ENCODE data around the gene KLHL29. TPM values are rescaled to one million over a fixed set of nuclear protein-coding genes. Genes with fewer than 3 reads are reported as not detected.

The KLHL29 gene
- total and polyA plus RNA-seq, 2 donors (not counting 3 experiments of a cell fraction or from before 2014, with no cell fraction given) = 4.6 to 12.7 TPM

GRCh38 chr2:23375448-23375847 is 9.5 kb upstream of the KLHL29 start:
- H3K27me3 ChIP-seq (ENCODE audit: control insufficient read depth in 2 of 2, insufficient read depth in 2 of 2, low read length in 2 of 2) = peaks cover 0 to 5% of the 10 kb centered on the region in 2 experiments
- dilution Hi-C loops (cut with MboI; ENCODE audit: extremely low pct_ligation_motif_present, low sequenced_read_pairs) (no loop called here), intact Hi-C loops (cut with micrococcal nuclease) (no loop called here)
- H3K4me2 ChIP-seq (ENCODE audit: insufficient read depth, low read length) = no peak overlapping the region
- POLR2A ChIA-PET = no interaction called here
- BruUV-seq (replicated peaks) = no TSS peak
- peaks cover 2% of the 10 kb centered on the region for H3K4me1 ChIP-seq (ENCODE audit: control insufficient read depth, extremely low read depth, insufficient read depth, low read length)
- no peaks in the 10 kb centered on the region for H3K79me2 ChIP-seq (ENCODE audit: control insufficient read depth, insufficient read depth, low read length)
- H3K27ac ChIP-seq (ENCODE audit: insufficient read depth, low read depth, low read length) = no peak overlapping the region
- H3K36me3 ChIP-seq (ENCODE audit: control insufficient read depth in 2 of 2, extremely low read depth in 1 of 2, insufficient read depth in 2 of 2, low read length in 2 of 2) = no peaks in the 10 kb centered on the region
- no peak overlapping the region for H2AFZ ChIP-seq (ENCODE audit: low read depth, low read length)
- FAIRE-seq (peak; percentile 12), DNase-seq (ENCODE audit: low read depth, low spot score) (peak; percentile 22)
- H3K9ac ChIP-seq (replicated peaks; ENCODE audit: extremely low read depth, insufficient read depth, low read length) = no peak overlapping the region
- TF ChIP-seq POLR2A (IDR thresholded peaks at IDR 0.05; ENCODE audit: low read depth, low read length) (no peak), JUN (IDR thresholded peaks at IDR 0.05; ENCODE audit: borderline replicate concordance, insufficient read depth, insufficient read length, low read depth) (no peak), GATA2 (IDR thresholded peaks at IDR 0.05; ENCODE audit: insufficient read depth, insufficient read length, low read depth, low read length) (no peak), POLR2AphosphoS5 (IDR thresholded peaks at IDR 0.05; ENCODE audit: insufficient read depth, low read depth, low read length) (no peak), MYC (IDR thresholded peaks at IDR 0.05; ENCODE audit: low read depth, low read length) (no peak), EZH2 (IDR thresholded peaks at IDR 0.05; ENCODE audit: borderline replicate concordance, low read depth, low read length, severe bottlenecking) (no peak), FOS (IDR thresholded peaks at IDR 0.05; ENCODE audit: borderline replicate concordance, insufficient read depth, low read length) (no peak)
- TF ChIP-seq, protein P1, sequence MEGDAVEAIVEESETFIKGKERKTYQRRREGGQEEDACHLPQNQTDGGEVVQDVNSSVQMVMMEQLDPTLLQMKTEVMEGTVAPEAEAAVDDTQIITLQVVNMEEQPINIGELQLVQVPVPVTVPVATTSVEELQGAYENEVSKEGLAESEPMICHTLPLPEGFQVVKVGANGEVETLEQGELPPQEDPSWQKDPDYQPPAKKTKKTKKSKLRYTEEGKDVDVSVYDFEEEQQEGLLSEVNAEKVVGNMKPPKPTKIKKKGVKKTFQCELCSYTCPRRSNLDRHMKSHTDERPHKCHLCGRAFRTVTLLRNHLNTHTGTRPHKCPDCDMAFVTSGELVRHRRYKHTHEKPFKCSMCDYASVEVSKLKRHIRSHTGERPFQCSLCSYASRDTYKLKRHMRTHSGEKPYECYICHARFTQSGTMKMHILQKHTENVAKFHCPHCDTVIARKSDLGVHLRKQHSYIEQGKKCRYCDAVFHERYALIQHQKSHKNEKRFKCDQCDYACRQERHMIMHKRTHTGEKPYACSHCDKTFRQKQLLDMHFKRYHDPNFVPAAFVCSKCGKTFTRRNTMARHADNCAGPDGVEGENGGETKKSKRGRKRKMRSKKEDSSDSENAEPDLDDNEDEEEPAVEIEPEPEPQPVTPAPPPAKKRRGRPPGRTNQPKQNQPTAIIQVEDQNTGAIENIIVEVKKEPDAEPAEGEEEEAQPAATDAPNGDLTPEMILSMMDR (IDR thresholded peaks at IDR 0.05; ENCODE audit: extremely low read depth in 1 of 2, insufficient read depth in 1 of 2, low read depth in 1 of 2, low read length in 2 of 2) = no peak
- TF ChIP-seq, protein P2, sequence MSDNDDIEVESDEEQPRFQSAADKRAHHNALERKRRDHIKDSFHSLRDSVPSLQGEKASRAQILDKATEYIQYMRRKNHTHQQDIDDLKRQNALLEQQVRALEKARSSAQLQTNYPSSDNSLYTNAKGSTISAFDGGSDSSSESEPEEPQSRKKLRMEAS (IDR thresholded peaks at IDR 0.05; ENCODE audit: insufficient read depth, insufficient read length) = no peak
- H3K9me3 ChIP-seq (replicated peaks; ENCODE audit: control insufficient read depth, insufficient read depth, low read length) = no peaks in the 10 kb centered on the region
- H3K4me3 ChIP-seq (replicated peaks in 1 of 3; ENCODE audit: insufficient read depth in 1 of 3, low read depth in 1 of 3, low read length in 3 of 3) = no peak overlapping the region
- CTCF ChIA-PET = interaction anchor here (1.1 to 1.7 kb wide), 3 partner anchors 11 to 29 kb away, joined by 4 to 6 read pairs (median 5); no protein-coding TSS in a partner anchor
- H3K9me1 ChIP-seq (replicated peaks; ENCODE audit: control insufficient read depth, extremely low read depth, insufficient read depth, low read length) = no peaks in the 10 kb centered on the region
- no peaks in the 10 kb centered on the region for H4K20me1 ChIP-seq (replicated peaks; ENCODE audit: control insufficient read depth, extremely low read depth, insufficient read depth, low read length)

Data from endothelial cell of umbilical vein (primary cell).